ENCODE measurements around the gene AKR7A2.

Gene AKR7A2

GRCh38 chr1:19311931-19312781 lies at the start of gene AKR7A2, which contains the start of gene SLC66A1:
Gene AKR7A2, minus strand, starts transcription at chr1:19312144. Its CDS starts 20 bp downstream, at chr1:19312124.
Gene SLC66A1, plus strand, starts transcription at chr1:19312326. Its CDS starts 5,352 bp downstream, at chr1:19317678.
- DNase-seq, result peak; percentile 81

- no peak for DNase-seq
Measured at GRCh38 chr1:19360843-19361610, 49.1 kb upstream of the AKR7A2 start.

GRCh38 chr1:19360432-19360831 lies 48.5 kb upstream of the AKR7A2 start:
- no peak for DNase-seq

DNA sequence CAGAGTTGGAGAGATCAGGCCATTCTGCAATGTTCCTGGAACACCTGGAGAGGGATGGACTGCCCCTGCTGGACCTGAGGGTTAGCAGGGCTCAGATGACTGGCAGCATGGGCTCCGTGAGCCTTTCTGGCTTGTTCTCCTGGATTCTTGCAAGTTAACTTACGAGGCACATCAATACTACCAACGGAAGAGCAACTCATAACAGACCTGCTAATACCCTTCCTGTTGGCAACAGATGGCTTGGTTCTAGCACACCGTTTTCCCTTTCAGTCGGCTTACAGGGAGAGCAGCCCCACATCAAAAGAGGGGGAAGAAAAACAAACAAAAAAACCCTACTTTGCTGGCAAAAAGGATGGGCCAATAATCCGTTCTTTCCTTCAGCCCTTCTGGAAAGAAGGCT lies 48.1 kb upstream of the AKR7A2 start:
- DNase-seq, result no peak

GRCh38 chr1:19359357-19359756 lies 47.4 kb upstream of the AKR7A2 start:
- DNase-seq, result peak; percentile 63

- DNase-seq, result no peak
Measured at GRCh38 chr1:19358710-19359109, 46.8 kb upstream of the AKR7A2 start.

GRCh38 chr1:19357299-19357986 lies 45.5 kb upstream of the AKR7A2 start:
- peak; percentile 57 for DNase-seq

GRCh38 chr1:19356266-19356665 lies 44.3 kb upstream of the AKR7A2 start:
- peak; percentile 87 for DNase-seq

DNA sequence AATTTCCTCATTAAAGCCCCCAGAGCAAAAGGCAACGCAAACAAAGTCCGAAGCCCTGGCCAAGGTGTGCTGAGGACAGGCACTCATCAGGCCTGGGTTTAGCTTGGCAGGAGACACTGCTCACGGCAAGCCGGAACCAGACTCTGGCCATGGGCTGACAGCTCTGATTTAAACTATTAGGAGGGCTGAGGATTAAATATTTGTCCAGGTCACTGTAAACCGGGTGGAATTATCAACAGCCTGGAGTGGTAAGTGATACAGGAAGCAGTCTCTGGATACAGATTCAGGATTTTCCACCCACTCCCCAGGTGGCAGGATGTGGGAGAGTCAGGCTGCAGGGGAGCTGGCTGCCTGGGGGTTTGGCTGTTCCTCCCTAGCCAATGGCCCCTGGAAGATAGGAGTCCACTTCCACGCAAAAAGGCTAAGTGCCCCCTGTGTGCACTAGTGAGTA lies 42.6 kb upstream of the AKR7A2 start:
- no peak for DNase-seq

- DNase-seq, result peak; percentile 90
Measured at GRCh38 chr1:19353596-19353995, 41.7 kb upstream of the AKR7A2 start.

DNA sequence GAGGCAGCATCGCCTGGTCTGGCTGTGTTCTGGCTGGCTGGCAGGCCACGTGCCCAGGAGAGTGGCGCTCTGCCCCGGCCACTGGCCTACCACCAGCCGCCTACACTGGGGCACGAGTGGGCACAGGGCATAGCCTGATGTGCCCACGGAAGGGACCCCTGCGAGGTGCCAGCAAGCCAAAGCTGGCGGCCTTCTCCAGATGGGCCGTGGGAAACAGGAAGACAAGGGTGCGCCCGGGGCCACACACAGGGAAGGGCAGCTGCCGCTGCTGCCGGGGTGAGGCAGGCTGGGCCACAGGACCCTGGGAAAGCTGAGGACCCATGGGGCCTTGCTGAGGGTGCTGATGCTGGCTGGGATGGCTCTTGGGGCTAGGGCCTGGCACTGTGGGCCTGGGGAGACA lies 40.9 kb upstream of the AKR7A2 start:
- DNase-seq, result no peak

DNA sequence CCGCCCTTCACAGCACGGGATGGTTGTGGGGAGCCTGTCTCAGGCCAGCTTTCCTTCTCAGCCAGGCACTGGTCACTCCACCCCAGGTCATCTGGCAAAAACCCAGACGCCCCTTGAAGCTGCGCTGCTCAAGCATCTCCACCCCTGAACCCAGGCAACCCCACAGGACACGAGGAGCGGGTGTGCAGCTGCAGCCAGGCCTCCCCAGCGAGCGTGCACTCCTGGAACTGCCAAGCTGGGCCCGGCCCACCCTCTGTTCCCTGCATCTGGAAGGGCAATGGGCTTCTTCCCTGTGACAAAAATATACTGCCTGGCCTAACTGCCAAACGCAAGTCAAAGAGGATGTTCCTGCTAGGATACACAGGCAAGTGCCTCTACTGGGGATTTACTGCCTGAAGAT lies 39.9 kb upstream of the AKR7A2 start:
- no peak for DNase-seq

GRCh38 chr1:19350566-19350965 lies 38.6 kb upstream of the AKR7A2 start:
- no peak for DNase-seq

DNA sequence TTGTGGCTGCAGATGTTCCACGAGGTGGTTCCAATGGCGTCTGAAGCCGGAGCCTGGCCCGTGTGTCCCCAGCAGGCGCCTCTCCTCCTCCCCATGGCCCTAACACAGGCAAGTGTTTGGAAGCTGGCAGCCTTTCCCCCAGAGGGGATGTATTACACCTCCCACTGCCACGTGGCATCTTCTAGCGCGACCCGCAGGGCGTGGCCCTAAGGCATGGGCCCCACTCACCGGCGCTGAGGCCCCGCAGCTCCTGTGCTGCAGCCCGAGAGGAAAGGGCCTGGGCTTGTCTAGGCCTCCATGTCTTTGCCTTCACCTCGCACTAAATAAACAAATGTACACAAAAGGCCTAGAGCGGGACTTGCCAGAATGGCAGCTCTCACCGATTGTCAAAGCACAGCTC lies 38.1 kb upstream of the AKR7A2 start:
- DNase-seq, result no peak

- DNase-seq, result no peak
Measured at GRCh38 chr1:19348441-19349198, 36.7 kb upstream of the AKR7A2 start.

GRCh38 chr1:19347533-19348172 lies 35.7 kb upstream of the AKR7A2 start:
- peak; percentile 36 for DNase-seq

- no peak for DNase-seq
Measured at GRCh38 chr1:19346026-19346425, 34.1 kb upstream of the AKR7A2 start.

- no peak for DNase-seq
Measured at GRCh38 chr1:19345391-19345790, 33.4 kb upstream of the AKR7A2 start.

- DNase-seq, result no peak
Measured at GRCh38 chr1:19344831-19345230, 32.9 kb upstream of the AKR7A2 start.

DNA sequence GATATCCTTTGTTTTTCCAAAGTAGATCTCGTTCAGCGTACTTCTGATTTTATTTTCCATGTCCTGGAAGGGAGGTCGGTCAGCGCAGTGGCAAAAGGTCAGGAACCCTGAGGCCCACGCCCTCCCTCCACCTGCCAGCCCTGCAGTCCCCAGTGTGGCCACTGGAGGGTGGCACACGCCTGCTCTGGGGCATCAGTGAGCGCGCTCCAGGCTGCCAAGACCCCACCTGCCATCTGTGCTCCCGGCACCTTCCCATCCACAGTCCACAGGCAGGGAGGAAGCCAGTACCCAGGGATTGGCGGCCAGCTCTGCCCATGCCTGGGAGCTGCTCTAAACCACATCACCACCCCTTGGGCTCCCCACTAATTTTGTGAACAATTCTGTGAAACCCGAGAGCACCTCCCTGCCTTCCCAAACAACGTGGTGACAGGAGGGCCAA lies 32.4 kb upstream of the AKR7A2 start:
- DNase-seq, result peak; percentile 51

DNA sequence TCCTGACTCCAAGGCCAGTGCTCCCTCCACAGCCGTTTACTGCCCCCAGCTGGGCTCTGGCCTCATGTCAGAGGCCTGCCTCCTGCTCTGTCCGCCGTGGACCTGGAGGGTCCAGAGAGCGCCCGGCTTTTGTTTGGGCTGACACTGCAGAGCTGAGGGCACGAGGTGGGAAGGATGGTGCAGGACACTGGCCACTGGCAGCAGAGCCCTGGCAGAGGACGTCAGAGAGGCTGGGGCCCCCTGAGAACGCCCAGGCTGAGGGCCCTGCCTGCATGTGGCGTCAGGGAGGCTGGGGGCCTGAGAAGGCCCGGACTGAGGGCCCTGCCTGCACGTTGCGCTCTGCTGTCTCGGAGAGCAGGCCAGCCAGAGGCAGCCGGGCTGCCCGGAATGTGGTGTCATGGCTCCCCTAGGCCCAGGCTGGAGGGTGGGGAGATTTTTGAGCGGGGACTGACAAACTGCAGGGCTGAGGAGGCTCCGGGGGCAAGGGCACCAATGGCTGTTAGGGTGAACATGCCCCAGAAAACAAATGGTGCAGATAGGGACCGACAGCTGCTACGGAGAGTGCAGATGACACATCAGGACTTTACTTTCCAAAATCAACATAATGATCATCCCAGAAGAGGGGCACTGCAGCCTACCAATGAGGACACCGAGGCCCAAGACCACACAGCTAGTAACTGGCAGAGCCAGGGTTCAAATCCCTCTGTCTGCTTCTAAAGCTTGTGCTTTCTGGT lies 31.8 kb upstream of the AKR7A2 start:
- no peak for DNase-seq
